ENCODE results near the gene PAMR1.

Gene PAMR1

DNA sequence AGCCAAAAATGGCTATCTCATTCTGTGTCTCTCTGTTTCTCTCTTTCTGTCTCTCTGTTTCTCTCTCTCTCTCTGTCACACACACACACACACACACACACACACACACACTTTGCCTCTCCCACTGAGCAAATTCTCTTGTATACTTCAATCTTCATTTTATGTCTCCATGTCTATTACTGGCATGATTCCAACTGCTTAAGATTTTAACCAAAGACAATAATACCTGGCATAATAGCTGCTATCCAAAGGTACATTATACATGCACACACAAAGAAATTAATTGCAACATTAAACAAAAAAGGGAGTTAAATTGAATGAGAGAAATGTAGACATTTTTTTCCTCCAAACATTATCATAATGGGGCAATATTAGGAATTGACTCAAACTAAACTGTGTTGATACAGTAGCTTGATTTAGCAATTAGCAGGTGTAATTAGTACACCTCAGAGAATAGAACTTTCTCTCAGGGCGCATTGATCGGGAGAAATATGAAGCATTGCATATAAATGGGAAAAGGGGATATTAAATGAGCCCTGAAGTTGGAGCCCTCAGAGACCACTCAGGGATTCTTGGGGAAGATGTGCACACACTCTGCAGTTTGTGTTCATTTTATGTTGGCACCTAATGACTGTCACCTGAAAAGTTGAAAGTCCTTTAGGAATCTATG lies 88.7 kb downstream of the PAMR1 start:
- FAIRE-seq, result no peak

DNA sequence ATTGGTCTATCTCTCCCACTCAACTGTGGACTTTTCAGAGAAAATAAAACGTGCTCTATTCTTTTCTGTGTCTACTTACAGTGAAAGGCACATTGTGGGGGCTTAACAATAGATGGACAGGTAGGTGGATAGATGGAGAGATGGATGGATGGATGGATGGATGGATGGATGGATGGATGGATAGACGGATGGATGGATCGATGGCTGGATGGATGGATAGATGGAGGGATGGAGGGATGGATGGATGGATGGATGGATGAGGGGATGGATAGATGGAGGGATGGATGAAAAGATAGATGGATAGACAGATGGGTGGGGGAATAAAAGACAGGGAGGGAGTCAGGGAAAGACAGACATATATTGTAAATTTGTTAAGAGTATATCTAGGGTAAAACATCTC lies 91.8 kb downstream of the PAMR1 start:
- FAIRE-seq, result no peak

DNA sequence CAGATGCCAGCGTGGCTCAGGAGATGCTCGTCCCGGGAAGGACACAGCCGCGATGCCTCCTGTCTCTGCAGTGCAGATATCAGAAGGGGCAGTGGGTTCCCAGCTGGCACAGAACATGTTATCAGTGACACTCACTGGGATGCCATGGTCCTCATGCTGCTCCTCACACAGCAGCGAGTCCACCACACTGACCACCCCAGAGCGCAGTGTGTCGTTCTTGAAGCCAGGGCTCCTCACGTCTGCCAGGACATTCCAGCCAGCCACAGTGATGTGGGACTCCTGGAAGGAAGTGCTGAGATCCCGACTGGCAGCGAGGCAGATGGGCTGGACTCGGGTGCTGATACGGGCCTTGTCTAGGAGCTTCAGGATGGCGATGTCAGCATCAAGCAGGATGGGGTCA lies 93.0 kb downstream of the PAMR1 start:
- FAIRE-seq, result no peak

DNA sequence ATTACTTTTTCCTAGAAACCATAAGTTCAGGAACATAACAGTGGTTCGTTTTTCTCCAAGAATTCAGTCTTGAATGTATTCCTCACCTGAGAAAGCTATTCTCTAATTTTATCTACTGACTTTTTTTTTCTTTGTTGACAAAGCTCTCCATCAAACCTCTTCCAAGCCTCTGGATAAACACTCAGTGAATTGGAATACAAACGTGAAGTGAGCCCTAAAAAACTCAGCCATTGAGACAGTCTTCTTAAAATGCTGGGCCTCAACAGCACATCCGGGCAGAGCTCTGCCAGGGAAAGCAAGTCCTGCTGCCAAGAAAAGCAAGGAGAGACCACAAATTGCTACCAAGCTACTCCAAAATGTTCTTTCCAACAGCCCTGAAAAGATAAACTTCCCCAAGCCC lies 98.3 kb downstream of the PAMR1 start:
- no peak for FAIRE-seq

DNA sequence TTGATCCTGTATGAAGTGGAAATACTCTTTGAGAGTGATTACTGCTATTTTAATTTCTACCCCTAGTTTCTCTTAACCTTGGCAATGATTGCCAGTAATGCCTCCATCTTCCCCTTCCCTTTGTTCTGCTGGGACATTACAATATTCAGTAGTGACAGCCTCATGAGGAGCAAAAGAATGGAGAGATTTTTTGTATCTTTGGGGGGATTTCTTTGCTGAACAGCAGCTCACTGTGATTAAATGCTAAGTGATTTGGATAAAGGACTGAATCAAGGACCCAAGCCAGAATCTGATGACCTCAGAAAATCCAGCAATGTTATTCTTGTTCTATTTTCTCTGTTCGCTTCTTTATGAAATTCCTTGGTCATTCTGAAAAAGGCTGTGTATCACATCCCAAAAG lies 99.1 kb downstream of the PAMR1 start:
- FAIRE-seq, result no peak

DNA sequence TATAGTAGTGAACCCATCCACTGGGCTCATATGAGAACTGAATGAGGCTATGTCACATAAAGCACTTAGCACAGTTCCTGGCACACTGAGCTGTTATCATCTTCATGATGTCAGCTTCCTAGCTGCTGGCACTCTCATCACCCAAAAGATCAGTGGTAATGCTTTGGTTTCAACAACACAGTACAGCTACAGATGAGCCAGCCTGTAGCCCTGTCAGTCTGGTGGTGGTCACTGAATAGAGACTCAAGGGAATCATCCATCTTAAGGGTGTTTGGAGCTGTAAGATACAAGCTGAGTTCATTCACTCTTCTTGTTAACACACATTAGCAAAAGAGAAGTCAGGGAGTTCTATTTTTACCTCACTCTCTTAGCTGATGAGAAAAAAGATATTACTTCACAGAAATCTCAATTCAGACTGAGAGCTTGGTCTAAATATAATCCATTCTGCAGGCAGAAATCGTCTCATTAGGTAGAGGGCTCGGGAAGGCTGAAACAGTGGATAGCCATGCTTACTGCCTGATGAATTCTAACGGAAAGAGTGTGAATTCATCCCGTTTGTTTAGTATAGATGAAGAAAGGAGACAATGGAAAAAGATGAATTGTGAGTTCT lies 99.7 kb downstream of the PAMR1 start:
- no peak for FAIRE-seq

DNA sequence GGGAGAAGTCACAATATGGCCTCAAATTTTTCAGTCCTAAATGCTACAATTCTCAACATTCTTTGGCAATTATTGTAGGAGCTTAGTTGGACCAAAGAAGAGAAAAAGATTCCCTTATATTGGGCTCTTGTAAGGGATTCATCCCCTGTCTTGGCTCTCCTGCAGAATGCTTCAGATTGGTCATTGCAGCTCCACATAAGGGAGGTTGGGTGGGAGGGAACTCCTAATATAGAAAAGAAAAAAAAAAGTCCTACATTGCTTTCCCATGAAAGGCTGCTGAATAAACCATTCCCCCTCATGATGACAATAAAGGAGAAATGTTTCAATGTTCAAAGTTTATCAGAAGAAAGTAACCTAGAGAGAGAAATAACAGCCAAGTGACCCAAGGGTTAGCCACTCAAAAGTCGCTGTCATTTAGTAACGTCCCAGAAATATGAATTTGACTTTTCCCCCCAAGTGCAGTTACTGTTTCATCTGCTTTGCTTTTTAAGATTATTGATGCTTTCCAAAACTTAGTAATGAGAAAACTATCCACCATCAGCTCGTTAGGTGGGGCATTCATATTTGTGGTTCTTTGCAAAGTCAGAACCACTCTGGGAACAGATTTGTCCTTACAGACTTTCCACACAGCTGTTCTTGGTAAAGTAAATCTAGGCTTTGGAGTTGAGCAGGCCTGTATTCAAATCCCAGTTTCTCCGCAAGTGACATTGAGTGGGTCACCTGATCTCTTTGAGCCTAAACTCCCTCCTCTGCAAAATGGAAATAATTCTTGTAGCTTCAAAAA lies 101.1 kb downstream of the PAMR1 start:
- no peak for FAIRE-seq

DNA sequence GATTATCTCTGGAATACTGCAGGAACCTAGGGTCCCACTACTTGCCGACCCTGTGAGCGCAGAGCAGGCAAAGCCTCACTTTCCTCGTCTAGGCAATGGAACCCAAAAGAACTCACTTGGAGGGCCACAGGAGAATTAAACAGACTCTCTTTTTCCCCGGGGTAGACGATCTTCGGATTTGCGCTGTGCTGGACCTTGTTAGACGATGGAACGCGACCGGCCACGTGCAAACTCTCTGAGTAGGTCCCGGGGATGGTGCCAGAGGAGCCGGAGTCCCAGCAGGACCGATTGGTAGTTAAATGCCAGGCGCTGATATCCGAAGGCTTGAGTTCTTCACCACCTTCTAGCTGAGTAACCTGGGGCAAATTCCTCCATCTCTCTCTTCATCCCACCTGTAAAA lies 105.0 kb downstream of the PAMR1 start:
- no peak for FAIRE-seq

DNA sequence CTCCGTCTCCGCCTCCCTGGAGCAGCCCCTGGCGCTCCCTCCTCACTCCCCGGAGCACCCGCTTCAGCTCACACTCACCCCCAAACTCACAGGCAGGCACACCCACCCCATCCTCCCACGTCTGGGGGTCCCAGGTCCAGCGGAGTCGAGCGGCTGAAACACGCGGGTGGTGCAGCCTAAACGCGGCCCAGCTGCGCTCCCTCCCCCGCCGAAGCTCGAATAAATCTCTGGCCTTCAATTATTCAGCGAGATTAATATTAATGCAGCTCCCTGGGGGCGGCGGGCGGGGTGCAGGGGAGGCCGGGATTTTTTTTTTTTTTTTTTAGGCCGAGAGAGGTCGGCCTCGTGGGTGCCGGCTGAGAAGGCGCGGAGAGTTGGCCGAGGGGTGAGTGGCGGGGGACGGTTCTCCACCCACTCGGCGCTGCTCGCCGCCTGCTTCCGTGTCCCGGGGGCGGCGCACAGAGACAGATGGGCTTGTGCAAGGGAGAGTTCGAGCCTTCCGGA lies 105.5 kb downstream of the PAMR1 start:
- no peak for FAIRE-seq

DNA sequence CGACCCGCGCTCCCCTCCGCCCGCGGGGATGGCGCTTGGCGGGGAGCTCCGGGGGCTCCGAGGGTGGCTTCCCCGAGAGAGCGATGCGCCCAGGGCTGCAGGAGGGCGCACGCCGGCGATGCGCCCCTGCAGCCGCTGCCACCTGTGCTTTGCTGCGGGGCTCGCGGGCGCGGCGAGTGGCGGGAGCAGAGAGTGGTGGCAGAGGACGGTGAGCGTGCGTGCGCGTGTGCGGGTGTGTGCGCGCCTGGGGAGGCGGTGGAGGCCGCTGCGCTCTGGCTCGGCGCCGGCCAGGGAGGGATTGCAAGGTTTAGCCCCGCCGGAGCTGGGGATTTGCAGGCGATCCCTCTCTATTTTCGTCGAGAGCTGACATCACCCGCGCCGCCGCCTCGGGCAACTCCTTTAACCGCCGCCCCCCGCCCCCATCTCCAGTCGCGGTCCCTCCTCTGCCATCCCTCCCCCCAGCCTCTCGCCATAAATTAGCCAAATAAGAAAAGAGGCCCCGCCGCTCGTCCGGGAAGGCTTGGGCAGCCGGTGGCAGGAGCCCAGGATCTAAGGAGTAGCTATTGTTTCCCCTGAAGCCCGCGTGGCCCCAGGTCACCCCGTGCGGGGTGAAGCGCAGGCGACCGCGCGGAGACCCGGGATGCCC lies 106.1 kb downstream of the PAMR1 start, which contains the start of gene SLC1A2:
SLC1A2 (minus strand) TSS at position 375 of the 646 bp plus-strand sequence. CDS start 592 bp downstream, outside the sequence.
- no peak for FAIRE-seq

DNA sequence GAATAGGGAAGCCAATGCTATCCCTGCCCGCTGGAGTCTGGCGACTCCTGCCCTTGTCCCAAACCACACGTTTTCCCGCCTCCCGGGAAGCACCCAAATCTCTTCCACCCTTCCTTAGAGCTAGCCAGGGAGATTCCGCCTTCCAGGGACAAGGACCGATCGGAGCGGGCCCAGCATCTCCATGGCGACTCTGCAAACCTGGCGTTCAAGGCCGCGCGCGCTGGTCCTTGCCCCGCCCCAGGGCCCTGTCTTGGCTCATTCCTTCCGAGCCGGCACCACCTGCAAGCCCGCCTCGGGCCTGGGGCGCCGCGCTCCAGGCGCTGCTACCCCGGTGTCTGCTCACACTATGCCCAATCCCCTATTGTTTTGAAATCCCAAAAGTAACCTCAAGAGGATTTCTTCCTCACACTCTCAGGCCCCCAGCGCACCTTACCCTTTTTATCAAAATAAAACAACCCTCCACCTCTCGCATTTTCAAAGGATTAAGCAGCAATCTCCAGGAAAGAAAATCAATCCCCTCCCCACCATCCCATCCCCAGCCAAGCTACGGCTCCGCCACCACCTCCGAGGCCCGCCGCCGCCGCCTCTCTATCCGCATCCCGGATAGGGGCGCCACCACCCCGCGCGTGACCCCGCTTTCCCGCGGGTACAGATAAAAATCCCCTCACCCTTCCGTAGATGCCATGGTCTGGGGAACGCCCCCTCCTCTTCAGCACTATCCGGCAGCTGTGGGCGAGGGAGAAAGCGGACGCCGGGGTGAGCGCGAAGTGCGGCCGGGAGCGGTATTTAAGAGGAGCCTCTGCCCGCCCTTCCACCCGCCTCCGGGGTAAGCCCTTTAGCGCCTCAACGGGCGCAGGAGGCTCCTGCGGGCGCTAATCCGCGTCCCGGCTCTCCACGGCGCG lies 106.9 kb downstream of the PAMR1 start:
- no peak for FAIRE-seq

DNA sequence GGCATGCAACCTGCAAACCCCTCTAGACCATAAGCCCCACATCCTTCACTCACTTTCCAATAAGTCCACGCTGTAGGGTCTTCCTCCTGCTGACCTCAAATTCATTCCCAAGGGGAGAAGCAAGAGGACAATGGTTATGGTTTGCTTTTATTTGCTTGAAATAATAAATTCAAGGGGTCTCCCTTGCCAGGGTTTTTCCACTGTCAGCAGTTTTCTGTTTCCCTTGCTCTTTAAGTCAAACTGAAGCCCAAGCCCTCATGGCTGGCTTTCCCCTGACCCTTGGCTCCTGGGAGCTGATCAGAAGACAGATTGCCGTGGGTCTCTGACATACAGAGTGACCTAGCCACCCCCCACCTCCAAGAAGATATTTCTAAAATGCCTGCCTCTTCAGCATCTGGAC lies 109.9 kb downstream of the PAMR1 start:
- no peak for FAIRE-seq

DNA sequence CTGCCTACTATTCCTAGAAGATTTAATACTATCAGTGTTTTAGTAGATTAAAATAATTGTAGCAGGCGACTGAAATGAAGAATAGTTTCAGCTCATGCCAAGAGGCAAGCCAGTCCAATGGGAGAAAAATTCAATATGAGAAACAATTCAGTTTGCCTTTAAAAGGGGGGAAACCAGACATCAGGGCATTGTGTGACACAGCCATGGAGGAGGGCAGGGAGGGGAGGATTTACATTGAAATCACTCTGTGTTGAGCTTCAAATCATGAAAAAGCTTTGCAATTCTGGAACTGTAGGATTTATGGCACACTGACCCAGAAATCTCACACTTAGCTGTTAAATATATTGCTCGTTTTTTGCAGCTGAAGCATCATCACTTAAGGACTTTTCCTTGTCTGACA lies 110.6 kb downstream of the PAMR1 start:
- FAIRE-seq, result no peak

DNA sequence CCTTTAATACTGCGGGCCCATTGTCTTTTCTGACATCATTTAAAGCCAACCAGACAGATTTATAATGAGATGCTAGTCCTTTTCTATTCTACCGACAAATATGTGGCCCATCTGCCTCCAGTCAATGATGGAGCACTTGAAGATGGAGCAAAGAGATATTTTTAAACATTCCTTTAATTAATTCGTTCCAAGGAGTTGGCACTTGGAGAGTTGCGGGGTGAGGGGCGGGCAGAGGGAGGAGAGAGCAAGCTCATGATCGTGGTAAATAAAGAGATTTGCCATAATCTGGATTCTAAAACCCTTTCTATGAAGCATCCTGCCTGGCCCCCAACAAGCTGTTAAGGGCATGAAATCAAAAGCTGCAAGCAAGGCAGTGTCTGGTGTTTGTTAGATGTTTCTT lies 111.1 kb downstream of the PAMR1 start:
- FAIRE-seq, result no peak

DNA sequence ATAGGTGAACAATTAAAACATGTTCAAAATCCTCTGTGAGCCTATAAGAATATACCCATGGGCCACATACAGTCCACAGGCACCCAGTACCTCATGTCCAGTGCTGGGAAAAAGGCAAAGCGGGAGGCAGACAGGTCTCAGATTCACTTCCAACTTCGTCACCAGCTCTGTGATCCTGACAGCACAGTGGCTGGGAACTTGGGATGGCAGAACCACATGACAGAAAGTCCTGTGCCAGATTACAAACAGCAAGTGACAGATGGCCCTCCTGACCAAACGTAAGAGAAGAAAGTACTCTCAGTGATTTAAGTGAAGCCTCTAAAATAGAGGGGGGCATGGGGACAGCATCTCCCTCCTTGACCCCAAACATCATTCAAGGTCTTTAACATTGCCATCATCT lies 111.8 kb downstream of the PAMR1 start:
- no peak for FAIRE-seq

DNA sequence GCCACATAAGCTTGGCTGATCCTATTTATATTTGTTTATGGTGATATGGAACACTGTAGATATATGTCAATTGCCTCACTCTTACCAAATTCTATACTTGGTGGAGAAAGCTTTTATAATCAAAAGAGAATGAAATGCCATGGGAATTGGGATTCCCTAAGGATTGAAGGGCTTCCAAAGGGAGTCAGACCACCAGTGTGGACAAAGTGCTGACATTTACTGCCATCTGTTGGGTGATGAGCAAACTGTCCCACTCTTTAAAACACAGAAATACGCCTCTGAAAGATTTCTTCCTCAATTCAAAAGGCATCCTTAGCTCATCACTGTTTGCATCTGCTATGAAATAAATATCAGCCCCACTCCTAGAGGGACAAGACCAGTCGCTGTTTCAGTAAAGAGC lies 113.1 kb downstream of the PAMR1 start:
- FAIRE-seq, result no peak

DNA sequence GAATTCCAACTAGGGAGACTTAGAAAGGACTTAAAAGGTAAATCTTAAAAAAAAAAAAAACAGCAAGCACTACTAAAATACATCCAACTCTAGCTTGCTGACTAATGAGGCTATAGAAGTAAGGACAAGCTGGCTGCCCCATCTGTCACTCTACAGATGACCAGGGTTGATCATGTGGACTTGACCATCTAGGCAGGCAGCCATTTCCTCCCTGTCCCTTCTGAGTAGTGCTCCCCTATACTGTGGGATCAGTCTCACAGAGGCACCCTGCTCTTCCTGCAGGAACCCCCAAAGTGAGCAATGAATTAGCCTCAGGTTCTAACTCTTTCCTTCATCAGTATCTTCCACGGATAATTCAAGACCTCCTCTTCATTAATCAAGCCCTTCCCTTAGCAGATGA lies 118.4 kb downstream of the PAMR1 start:
- no peak for FAIRE-seq

DNA sequence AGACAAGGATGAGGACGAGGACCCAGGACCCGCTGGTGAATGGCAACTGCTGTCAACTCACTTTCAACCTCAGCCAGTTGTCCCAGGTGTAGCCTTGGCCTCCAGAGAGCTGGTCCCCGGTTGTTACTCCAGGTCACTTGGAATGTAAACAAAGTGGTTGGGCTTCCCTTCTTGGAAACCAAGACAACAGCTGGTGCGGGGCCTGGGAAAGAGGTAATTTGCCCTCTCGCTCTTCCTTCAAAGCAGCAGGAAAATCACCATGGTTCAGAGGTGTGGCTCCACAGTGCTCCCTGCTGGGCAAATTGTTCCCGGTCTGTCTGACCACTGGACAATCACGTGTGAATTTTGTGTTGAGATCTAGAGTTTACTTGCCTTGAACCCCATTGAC lies 121.0 kb downstream of the PAMR1 start:
- FAIRE-seq, result no peak

DNA sequence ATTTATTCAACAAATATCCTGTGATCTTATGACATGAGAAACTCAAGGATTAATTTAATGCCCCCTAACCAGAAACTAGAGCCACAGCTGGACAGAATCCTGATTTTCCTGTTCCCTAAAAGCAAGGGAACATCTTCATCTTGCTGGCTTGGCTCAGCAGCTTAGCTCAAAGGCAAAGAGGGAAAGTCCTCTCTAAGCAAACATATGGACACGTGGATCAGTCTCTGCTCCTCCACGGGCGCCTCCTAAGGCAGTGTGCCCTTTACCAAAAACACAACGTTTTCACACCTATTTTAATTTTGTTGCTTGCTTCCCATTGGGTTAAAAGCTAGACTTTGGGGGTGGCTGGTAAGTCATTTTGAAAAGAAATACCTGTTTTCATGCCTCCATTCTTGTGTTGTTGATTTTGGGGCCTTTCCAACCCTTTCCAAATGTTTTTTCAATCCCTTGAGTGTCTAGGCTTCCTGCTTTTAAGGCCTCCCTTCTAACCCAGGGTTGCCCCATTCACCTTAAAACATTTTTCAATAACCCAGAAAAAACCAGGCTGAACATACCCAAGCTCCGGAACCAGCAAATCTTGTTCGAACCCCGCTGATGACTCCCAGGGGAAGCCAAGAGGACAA lies 121.5 kb downstream of the PAMR1 start:
- no peak for FAIRE-seq

DNA sequence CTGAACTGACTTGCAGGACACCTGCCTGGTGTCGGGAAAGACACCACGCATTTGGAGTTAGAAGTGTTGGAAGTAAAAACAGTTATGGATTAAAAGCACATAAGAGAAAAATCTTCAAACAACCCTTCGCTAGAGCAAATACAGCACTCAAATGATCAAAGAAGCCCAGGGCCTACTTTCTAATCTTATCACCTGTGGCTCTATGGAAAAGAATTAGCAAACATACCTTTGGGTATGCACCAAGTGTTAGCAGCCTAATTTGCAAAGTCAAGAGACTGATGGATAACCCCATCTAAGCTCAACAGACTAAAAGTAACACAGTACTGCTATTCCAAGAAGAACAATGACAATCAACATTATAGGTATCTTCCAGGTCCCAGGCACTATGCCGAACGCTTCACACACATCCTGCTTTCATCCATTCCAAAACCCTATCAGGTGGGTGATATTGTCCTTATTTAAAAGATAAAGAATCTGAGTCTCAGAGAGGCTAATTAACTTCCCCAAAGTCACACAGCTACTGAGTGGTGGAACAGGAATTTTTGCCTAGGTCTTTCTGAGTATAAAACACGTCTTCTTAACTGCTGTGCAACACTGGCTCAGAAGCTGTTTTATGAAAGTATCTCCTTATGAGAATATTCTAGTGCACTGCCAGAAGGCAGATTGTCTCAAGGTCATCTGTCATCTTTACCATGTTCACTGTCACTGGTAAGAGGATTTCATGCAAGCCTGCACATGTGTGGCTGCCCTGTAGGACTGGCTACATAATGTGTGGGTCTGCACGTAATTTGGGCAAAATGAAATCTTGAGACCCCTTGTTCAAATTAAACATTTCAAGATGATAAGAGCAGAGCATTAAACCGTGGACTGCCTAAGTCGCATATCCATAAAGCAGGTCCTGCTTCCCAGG lies 122.4 kb downstream of the PAMR1 start:
- no peak for FAIRE-seq

DNA sequence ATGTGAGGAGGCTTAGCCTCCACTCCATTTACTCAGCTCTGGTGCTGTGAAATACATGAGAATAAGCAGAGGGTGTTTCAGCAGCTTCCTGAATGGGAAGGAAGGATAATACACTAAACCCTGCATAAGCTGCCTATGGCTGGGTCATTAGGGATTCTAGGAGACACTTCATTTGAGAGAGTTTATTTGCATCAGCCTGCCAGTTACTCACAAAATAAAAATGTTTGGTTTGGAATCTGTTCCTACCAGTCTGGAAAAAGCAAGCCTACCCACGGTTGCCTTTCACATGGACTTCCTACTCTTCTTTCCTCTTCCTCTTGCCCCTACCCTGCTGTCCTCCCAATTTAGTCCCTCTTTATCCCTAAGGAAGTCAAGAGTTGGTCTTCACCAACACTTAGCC lies 126.5 kb downstream of the PAMR1 start:
- no peak for FAIRE-seq

Measured in A204.1 (cell line).